Memory B cell (primary cell): Measurements from ENCODE around the gene SLIT2.

Experiments used
- ATAC-seq: fragments of 150-1000 bp; cut with Tn5 transposase; 2 replicates; pipeline ENCODE4 v1.10.0; 2021; ENCODE audit warnings: low read depth, mild to moderate bottlenecking, moderate library complexity
- DNase-seq, 2 donors: peaks; one replicate each; pipeline ENCODE4 v3.0.0; 2022; ENCODE audit warnings: low spot score in 2 of 2
- H3K27ac Mint-ChIP-seq: one replicate; pipeline ENCODE4 v1.8.0; 2022; ENCODE audit warnings: mild to moderate bottlenecking, moderate library complexity, mixed read lengths
- H3K27me3 Mint-ChIP-seq: one replicate; pipeline ENCODE4 v1.8.0; 2022; ENCODE audit warnings: mixed read lengths
- H3K36me3 Mint-ChIP-seq: one replicate; pipeline ENCODE4 v1.8.0; 2022; ENCODE audit warnings: mild to moderate bottlenecking, mixed read lengths
- H3K4me1 Mint-ChIP-seq: one replicate; pipeline ENCODE4 v1.8.0; 2022; ENCODE audit warnings: mixed read lengths
- H3K4me3 Mint-ChIP-seq: one replicate; pipeline ENCODE4 v1.8.0; 2022; ENCODE audit warnings: mild to moderate bottlenecking, moderate library complexity, mixed read lengths
- H3K9me3 Mint-ChIP-seq: one replicate; pipeline ENCODE4 v1.8.0; 2022; ENCODE audit warnings: mixed read lengths

SLIT2 gene

GRCh38 chr4:20273793-20274192 lies 22.1 kb downstream of the SLIT2 start:
- DNase-seq (no peak), ATAC-seq (no peak)
- H3K9me3 Mint-ChIP-seq: no peaks in the 10 kb centered on the region
- H3K27me3 Mint-ChIP-seq: no peaks in the 10 kb centered on the region
- H3K36me3 Mint-ChIP-seq: no peaks in the 10 kb centered on the region
- no peak overlapping the region for H3K4me3 Mint-ChIP-seq
- no peak overlapping the region for H3K27ac Mint-ChIP-seq
- H3K4me1 Mint-ChIP-seq: no peaks in the 10 kb centered on the region

- no peaks in the 10 kb centered on the region for H3K36me3 Mint-ChIP-seq
- DNase-seq (no peak), ATAC-seq (no peak)
- no peak overlapping the region for H3K4me3 Mint-ChIP-seq
- no peak overlapping the region for H3K27ac Mint-ChIP-seq
- H3K27me3 Mint-ChIP-seq: no peaks in the 10 kb centered on the region
- no peaks in the 10 kb centered on the region for H3K9me3 Mint-ChIP-seq
- no peaks in the 10 kb centered on the region for H3K4me1 Mint-ChIP-seq
Observed at GRCh38 chr4:20276848-20277247, 25.1 kb downstream of the SLIT2 start.

- ATAC-seq: no peak
- Mint-ChIP-seq H3K4me1 (no peaks in the 10 kb centered on the region), H3K27ac (no peak overlapping the region), H3K27me3 (no peaks in the 10 kb centered on the region), H3K9me3 (no peaks in the 10 kb centered on the region), H3K36me3 (no peaks in the 10 kb centered on the region), H3K4me3 (no peak overlapping the region)
- DNase-seq: no peak
Observed at GRCh38 chr4:20278195-20278594, 26.5 kb downstream of the SLIT2 start.

- ATAC-seq: no peak
- Mint-ChIP-seq H3K4me3 (no peak overlapping the region), H3K4me1 (no peaks in the 10 kb centered on the region), H3K36me3 (no peaks in the 10 kb centered on the region), H3K27me3 (no peaks in the 10 kb centered on the region), H3K27ac (no peak overlapping the region), H3K9me3 (no peaks in the 10 kb centered on the region)
- DNase-seq: no peak
Observed at GRCh38 chr4:20279381-20279780, 27.7 kb downstream of the SLIT2 start.

- Mint-ChIP-seq H3K36me3 (no peaks in the 10 kb centered on the region), H3K27ac (no peak overlapping the region), H3K4me1 (no peaks in the 10 kb centered on the region), H3K9me3 (no peaks in the 10 kb centered on the region), H3K27me3 (no peaks in the 10 kb centered on the region), H3K4me3 (no peak overlapping the region)
- ATAC-seq (no peak), DNase-seq (no peak)
Observed at GRCh38 chr4:20281453-20281852, 29.7 kb downstream of the SLIT2 start.

- H3K36me3 Mint-ChIP-seq: no peaks in the 10 kb centered on the region
Observed at GRCh38 chr4:20283039-20283438, 31.3 kb downstream of the SLIT2 start.

GRCh38 chr4:20284990-20285389 lies 33.3 kb downstream of the SLIT2 start:
- DNase-seq (no peak), ATAC-seq (no peak)
- Mint-ChIP-seq H3K27me3 (peaks cover 1% of the 10 kb centered on the region), H3K4me3 (no peak overlapping the region), H3K27ac (no peak overlapping the region), H3K4me1 (no peaks in the 10 kb centered on the region), H3K9me3 (no peaks in the 10 kb centered on the region), H3K36me3 (no peaks in the 10 kb centered on the region)

More at GRCh38 chr4:20283039-20283438, 31.3 kb downstream of the SLIT2 start:
- H3K4me1 Mint-ChIP-seq: no peaks in the 10 kb centered on the region
- H3K4me3 Mint-ChIP-seq: no peak overlapping the region
- ATAC-seq: no peak
- H3K27me3 Mint-ChIP-seq: no peaks in the 10 kb centered on the region
- H3K27ac Mint-ChIP-seq: no peak overlapping the region
- no peaks in the 10 kb centered on the region for H3K9me3 Mint-ChIP-seq
- DNase-seq: no peak

- Mint-ChIP-seq H3K27ac (no peak overlapping the region), H3K4me3 (no peak overlapping the region), H3K27me3 (peaks cover 2% of the 10 kb centered on the region), H3K9me3 (no peaks in the 10 kb centered on the region), H3K36me3 (no peaks in the 10 kb centered on the region), H3K4me1 (no peaks in the 10 kb centered on the region)
- DNase-seq (no peak), ATAC-seq (no peak)
Observed at GRCh38 chr4:20287246-20287645, 35.5 kb downstream of the SLIT2 start.

GRCh38 chr4:20288047-20288650 lies 36.4 kb downstream of the SLIT2 start:
- Mint-ChIP-seq H3K36me3 (no peaks in the 10 kb centered on the region), H3K27me3 (peaks cover 3% of the 10 kb centered on the region), H3K4me1 (no peaks in the 10 kb centered on the region), H3K9me3 (no peaks in the 10 kb centered on the region), H3K27ac (no peak overlapping the region), H3K4me3 (no peak overlapping the region)
- no peak for ATAC-seq
- no peak for DNase-seq

GRCh38 chr4:20288846-20289512 lies 37.3 kb downstream of the SLIT2 start:
- DNase-seq (no peak), ATAC-seq (no peak)
- Mint-ChIP-seq H3K9me3 (no peaks in the 10 kb centered on the region), H3K4me1 (no peaks in the 10 kb centered on the region), H3K27ac (no peak overlapping the region), H3K27me3 (peaks cover 3% of the 10 kb centered on the region), H3K4me3 (no peak overlapping the region), H3K36me3 (no peaks in the 10 kb centered on the region)

- Mint-ChIP-seq H3K36me3 (no peaks in the 10 kb centered on the region), H3K9me3 (no peaks in the 10 kb centered on the region), H3K27me3 (peaks cover 3% of the 10 kb centered on the region), H3K4me1 (no peaks in the 10 kb centered on the region), H3K4me3 (no peak overlapping the region), H3K27ac (no peak overlapping the region)
- ATAC-seq (no peak), DNase-seq (no peak)
Observed at GRCh38 chr4:20289782-20290181, 38.1 kb downstream of the SLIT2 start.

- Mint-ChIP-seq H3K27ac (no peak overlapping the region), H3K4me1 (no peaks in the 10 kb centered on the region), H3K36me3 (no peaks in the 10 kb centered on the region), H3K27me3 (peaks cover 3% of the 10 kb centered on the region), H3K4me3 (no peak overlapping the region), H3K9me3 (no peaks in the 10 kb centered on the region)
- DNase-seq: no peak
- ATAC-seq: no peak
Observed at GRCh38 chr4:20292739-20293138, 41.0 kb downstream of the SLIT2 start.

GRCh38 chr4:20297261-20297660 lies 45.6 kb downstream of the SLIT2 start:
- Mint-ChIP-seq H3K27me3 (peaks cover under 1% of the 10 kb centered on the region), H3K9me3 (no peaks in the 10 kb centered on the region), H3K27ac (no peak overlapping the region), H3K36me3 (no peaks in the 10 kb centered on the region), H3K4me1 (no peaks in the 10 kb centered on the region), H3K4me3 (no peak overlapping the region)
- DNase-seq (no peak), ATAC-seq (no peak)

- H3K27me3 Mint-ChIP-seq: no peaks in the 10 kb centered on the region
- no peaks in the 10 kb centered on the region for H3K9me3 Mint-ChIP-seq
- ATAC-seq: no peak
- H3K4me1 Mint-ChIP-seq: no peaks in the 10 kb centered on the region
- no peak for DNase-seq
- no peak overlapping the region for H3K4me3 Mint-ChIP-seq
- H3K36me3 Mint-ChIP-seq: no peaks in the 10 kb centered on the region
- no peak overlapping the region for H3K27ac Mint-ChIP-seq
Observed at GRCh38 chr4:20297783-20298182, 46.1 kb downstream of the SLIT2 start.

- DNase-seq (no peak), ATAC-seq (no peak)
- Mint-ChIP-seq H3K27me3 (no peaks in the 10 kb centered on the region), H3K4me3 (no peak overlapping the region), H3K36me3 (no peaks in the 10 kb centered on the region), H3K9me3 (no peaks in the 10 kb centered on the region), H3K4me1 (no peaks in the 10 kb centered on the region), H3K27ac (no peak overlapping the region)
Observed at GRCh38 chr4:20298455-20298854, 46.8 kb downstream of the SLIT2 start.
